GM18861 (cell line): Measurements from ENCODE around the gene TTYH1.
"Not testable (repeated sequence)": the region's sequence is repeated elsewhere in the genome, so short reads cannot be mapped to it uniquely, and the experiment has no call there.

ENCODE experiments used
- ATAC-seq: cut with Tn5 transposase; IDR thresholded peaks from one replicate; pipeline ENCODE4 v1.9.1; 2021; ENCODE audit not compliant: unreplicated experiment

TTYH1 gene

DNA sequence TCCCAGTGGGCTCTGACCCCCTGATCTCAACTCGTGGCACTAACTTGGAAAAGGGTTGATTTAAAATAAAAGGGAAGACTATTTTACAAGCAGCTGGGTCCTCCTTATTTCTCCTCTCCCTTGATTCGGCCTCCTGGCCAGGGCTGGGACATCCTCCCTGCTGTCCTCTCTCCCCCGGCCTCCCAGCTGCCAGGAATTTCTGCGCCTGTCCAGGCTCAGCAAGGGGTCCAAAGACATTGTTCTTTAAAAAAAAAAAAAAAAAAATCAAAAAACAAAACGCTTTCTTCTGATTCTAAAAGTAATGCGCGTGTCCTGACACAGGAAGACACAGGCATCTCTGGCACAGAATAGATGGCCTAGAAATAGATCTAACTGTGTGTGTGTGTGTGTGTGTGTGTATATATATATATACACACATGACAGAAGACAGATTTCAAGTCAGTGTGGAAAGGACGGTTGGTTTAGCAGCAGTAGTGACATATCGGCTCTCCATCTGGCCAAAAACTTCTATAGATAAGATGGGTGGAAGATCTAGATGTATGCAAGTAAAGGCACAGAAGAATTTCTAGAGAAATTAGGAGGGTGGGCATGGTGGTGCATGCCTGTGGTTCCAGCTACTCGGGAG, 21.5 kb downstream of the TTYH1 start:
- no peak for ATAC-seq

- ATAC-seq: no peak
Observed at GRCh38 chr19:54439174-54439851, 24.0 kb downstream of the TTYH1 start.

DNA sequence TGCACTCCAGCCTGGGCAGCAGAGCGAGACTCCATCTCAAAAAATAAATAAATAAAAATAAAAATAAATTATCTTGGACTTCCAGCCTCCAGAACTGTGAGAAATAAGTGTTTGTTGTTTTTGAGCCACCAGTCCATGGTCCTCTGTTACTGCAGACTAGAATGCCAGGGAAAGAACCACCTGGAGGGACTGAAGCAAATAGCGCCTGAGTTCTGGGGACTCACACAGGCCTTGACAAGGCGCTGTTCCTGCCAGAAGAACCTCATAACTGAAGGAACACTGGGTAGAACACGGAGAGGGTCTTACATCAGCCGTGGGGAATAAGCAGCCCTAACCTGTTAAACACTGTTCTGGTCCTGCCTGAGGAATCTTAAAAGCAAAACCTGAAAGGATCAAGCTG, 25.4 kb downstream of the TTYH1 start:
- no peak for ATAC-seq

GRCh38 chr19:54444737-54445136, 29.5 kb downstream of the TTYH1 start:
- no peak for ATAC-seq

DNA sequence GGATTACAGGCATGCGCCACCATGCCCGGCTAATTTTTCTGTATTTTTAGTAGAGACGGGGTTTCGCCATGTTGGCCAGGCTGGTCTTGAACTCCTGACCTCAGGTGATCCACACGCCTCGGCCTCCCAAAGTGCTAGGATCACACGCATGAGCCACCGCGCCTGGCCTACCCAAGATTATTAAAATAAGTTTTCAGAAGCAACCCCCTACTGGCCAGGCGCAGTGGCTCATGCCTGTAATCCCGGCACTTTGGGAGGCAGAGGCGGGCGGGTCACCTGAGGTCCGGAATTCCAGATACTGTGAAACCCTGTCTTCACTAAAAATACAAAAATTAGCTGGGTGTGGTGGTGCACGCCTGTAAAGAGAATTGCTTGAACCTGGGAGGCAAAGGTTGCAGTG, 31.1 kb downstream of the TTYH1 start:
- ATAC-seq: not testable (repeated sequence)

- no peak for ATAC-seq
Observed at GRCh38 chr19:54448040-54448773, 32.9 kb downstream of the TTYH1 start.

- ATAC-seq: peak; percentile 78
Observed at GRCh38 chr19:54448774-54449700, 33.8 kb downstream of the TTYH1 start, which contains the start of gene LENG8. Gene LENG8, plus strand, starts transcription at chr19:54449199. Its CDS starts 2,146 bp downstream, at chr19:54451345.

DNA sequence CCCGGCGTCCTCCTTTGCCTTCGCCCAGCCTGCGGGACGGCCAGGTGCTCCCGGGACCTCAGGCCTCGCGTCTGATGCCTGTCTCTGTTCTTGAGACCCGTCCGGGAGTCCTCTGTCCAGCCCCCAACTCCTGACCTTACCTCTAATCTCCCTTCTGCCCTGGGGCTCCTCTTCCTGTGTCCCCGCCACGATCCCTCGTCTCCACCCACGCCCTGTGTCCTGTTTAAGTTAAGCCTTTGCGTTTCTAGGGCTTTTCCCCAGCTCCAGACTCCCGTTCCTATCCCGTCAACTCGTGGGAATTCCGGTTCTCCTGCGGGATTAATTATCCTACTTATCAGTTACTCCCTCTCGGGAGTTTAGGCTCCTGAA, 34.4 kb downstream of the TTYH1 start:
- ATAC-seq: no peak

DNA sequence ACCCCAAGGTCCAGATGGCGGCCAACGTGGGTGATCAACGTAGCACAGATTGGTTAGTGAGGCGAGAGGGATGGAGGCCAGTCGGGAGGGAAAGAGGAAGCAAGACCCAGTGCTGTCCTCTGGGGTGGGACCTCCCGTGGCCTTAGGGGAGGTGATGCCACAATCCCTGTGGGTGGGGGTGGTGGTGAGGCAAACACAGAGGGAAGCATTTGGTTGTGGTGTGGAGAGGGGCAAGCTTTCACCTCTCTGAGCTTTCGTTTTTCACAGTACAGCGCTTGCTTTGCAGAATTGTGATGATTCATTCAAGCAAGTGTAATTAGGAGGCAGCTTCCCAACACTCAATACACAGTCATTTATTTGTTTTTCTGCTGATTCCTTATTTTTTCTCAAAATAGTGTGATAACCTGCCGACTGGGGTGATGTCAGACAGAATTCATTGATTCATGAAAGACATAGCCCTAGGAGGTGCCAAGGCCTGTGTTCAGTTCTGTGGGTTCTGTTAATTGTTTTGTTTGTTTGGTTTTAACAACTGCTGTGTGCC, 36.1 kb downstream of the TTYH1 start:
- no peak for ATAC-seq

DNA sequence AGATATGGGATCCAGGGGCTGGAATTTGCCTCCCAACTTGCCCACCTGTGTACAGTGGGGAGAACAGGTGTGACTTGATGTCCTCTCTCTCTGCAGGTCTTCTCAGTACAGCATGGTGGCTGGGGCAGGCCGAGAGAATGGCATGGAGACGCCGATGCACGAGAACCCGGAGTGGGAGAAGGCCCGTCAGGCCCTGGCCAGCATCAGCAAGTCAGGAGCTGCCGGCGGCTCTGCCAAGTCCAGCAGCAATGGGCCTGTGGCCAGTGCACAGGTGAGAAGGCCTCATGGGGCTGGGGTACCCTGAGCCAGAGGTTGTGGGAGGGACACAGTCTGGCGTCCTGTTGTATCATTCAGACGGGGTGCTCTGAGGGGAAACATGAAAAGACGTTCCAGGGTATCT, 36.7 kb downstream of the TTYH1 start:
- no peak for ATAC-seq

DNA sequence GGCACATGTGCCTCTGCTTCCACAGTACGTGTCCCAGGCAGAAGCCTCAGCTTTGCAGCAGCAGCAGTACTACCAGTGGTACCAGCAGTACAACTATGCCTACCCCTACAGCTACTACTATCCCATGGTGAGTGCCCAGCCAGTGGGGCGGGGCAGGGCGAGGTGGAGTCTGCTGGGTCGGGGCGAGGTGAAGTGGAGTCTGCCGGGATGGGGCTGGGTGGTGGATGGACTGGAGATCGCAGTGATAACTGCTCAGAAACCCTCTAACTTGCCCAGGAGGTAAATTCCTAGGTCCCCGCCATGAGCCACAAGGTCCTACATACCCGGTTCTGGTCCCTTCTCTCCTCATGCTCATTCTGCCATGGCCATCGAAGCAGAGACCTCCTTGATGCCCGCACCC, 37.4 kb downstream of the TTYH1 start:
- ATAC-seq: no peak

GRCh38 chr19:54453921-54454780, 38.9 kb downstream of the TTYH1 start:
- ATAC-seq: no peak

- ATAC-seq: no peak
Observed at GRCh38 chr19:54454781-54455675, 39.8 kb downstream of the TTYH1 start.

DNA sequence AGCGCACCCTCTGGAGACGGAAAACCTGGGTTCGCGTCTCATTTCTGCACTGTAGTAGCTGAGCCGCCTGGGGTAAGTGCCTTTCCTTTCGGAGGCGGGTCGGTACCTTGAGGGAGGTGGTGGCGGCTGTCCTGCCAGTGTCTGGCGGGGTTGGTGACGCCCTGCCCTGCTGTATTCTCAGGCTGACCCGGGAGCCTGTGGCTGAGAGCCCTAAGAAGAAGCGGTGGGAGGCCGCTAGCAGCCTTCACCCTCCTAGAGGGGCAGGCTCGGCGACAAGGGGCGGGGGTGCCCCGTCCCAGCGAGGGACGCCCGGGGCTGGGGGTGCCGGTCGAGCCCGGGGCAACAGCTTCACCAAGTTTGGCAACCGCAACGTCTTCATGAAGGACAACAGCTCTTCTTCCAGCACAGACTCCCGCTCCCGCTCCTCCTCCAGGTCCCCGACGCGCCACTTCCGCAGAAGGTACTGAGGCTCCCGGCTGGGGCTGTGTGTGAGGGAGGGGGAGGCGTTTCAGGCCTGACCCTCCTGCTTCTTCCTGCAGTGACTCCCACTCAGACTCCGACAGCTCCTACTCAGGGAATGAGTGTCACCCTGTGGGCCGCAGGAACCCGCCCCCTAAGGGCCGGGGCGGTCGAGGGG, 40.6 kb downstream of the TTYH1 start:
- no peak for ATAC-seq

GRCh38 chr19:54456423-54457373, 41.4 kb downstream of the TTYH1 start:
- no peak for ATAC-seq

DNA sequence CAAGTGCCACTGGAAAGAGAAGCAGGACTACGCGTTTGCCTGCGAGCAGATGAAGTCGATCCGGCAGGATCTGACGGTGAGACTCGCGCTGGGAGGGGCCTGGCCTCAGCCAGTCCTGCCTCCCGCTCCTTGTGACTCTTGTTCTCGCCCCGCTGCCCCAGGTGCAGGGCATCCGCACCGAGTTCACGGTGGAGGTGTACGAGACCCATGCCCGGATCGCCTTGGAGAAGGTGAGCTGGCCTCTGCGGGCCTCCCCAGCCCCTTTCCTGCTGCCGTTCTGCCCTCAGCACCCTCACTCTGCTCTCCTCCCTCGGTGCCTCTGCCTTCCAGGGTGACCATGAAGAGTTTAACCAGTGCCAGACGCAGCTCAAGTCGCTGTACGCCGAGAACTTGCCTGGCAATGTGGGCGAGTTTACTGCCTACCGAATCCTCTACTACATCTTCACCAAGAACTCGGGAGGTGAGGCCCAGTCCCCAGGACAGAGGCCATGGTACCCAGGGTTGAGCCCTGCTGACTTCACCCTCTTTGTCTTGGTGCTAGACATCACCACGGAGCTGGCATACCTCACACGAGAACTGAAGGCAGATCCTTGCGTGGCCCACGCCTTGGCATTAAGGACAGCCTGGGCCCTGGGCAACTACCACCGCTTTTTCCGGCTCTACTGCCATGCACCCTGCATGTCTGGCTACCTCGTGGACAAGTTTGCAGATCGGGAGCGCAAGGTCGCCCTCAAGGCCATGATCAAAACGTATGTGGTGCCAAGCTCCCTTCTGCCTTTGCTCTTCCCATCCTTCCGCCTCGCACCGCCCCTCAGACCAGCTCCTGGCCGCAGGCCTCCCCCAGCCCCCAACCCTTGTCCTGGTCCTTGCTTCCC, 42.7 kb downstream of the TTYH1 start:
- ATAC-seq: no peak
